Neural cell (in vitro differentiated cells): ENCODE data around the gene LTBP1.

Experiments used
- CTCF ChIP-seq: fragments of 450-650 bp; IDR thresholded peaks from 2 replicates; pipeline ENCODE4 v1.5.1; 2014; ENCODE audit warnings: antibody characterized with exemption, mild to moderate bottlenecking, moderate library complexity; ENCODE audit not compliant: poor library complexity, severe bottlenecking
- EP300 ChIP-seq: fragments of 450-650 bp; conservative IDR thresholded peaks from 2 replicates; pipeline ENCODE4 v1.6.1; 2014; ENCODE audit warnings: antibody characterized with exemption, mild to moderate bottlenecking, moderate library complexity; ENCODE audit not compliant: poor library complexity, severe bottlenecking
- EZH2 ChIP-seq: fragments of 200-600, 300-800 bp; shearing (Covaris generic), sonication (generic); IDR thresholded peaks from 2 replicates; pipeline ENCODE4 v1.6.1; 2014; ENCODE audit warnings: antibody characterized with exemption, low read length, borderline replicate concordance, mild to moderate bottlenecking; ENCODE audit not compliant: insufficient read depth, poor library complexity, severe bottlenecking
- MXI1 ChIP-seq: fragments of 450-650 bp; conservative IDR thresholded peaks from 2 replicates; pipeline ENCODE4 v1.6.1; 2014; ENCODE audit warnings: antibody characterized with exemption, mild to moderate bottlenecking; ENCODE audit not compliant: poor library complexity, severe bottlenecking
- POLR2AphosphoS5 ChIP-seq: IDR thresholded peaks from 2 replicates; pipeline ENCODE4 v1.6.1; 2012
- RAD21 ChIP-seq: fragments of 450-650 bp; conservative IDR thresholded peaks from 2 replicates; pipeline ENCODE4 v1.6.1; 2014; ENCODE audit warnings: antibody characterized with exemption, mild to moderate bottlenecking, moderate library complexity
- REST ChIP-seq: IDR thresholded peaks from 2 replicates; pipeline ENCODE4 v1.6.1; 2012; ENCODE audit warnings: borderline replicate concordance
- SMC3 ChIP-seq: fragments of 450-650 bp; conservative IDR thresholded peaks from 2 replicates; pipeline ENCODE4 v1.6.1; 2014; ENCODE audit warnings: antibody characterized with exemption, mild to moderate bottlenecking, moderate library complexity; ENCODE audit not compliant: poor library complexity
- TAF1 ChIP-seq: IDR thresholded peaks from 2 replicates; pipeline ENCODE4 v1.6.1; 2012; ENCODE audit warnings: low read depth

GRCh38 chr2:33215983-33216382 is 269.2 kb downstream of the LTBP1 start:
- TF ChIP-seq POLR2AphosphoS5 (no peak), EZH2 (no peak), REST (no peak), CTCF (no peak), SMC3 (no peak), EP300 (no peak), TAF1 (no peak), MXI1 (no peak), RAD21 (no peak)
